SK-N-SH (cell line): ENCODE measurements around the gene CCDC15. TPM values are rescaled to one million over a fixed set of nuclear protein-coding genes. Genes with fewer than 3 reads are reported as not detected.

Experiments used
- CTCF ChIA-PET: fragments of 300-600, 350-600 bp; formaldehyde crosslinking; extraction: SDS; loops from one replicate; lab custom pipeline; 2021; lab: Yijun Ruan, JAX
- POLR2A ChIA-PET: fragments of 350-600 bp; sonication (Branson Sonifier 250); formaldehyde crosslinking; extraction: SDS; loops from one replicate; lab custom pipeline; 2020; ENCODE audit warnings: antibody characterized with exemption, inconsistent platforms; lab: Yijun Ruan, JAX
- DNase-seq: peaks from one replicate; pipeline ENCODE4 v3.0.0; 2012
- H2AFZ ChIP-seq: fragments of 200-600 bp; sonication (generic); 2 replicates; pipeline ENCODE4 v1.8.1; 2016; ENCODE audit warnings: antibody characterized with exemption, mild to moderate bottlenecking, low read depth
- H3F3A ChIP-seq: fragments of 200-600 bp; sonication (generic); replicated peaks from 2 replicates; pipeline ENCODE3; 2016; ENCODE audit warnings: antibody characterized with exemption, mild to moderate bottlenecking; ENCODE audit not compliant: insufficient read depth
- H3K27ac ChIP-seq, 2 experiments: fragments of 200-500 bp in 1 of 2; fragments of 200-600 bp in 1 of 2; sonication (Bioruptor generic) in 1 of 2; sonication (generic), shearing (Covaris generic) in 1 of 2; 2 replicates each; pipeline versions ENCODE4 v1.5.1 to v1.6.1; 2014 to 2016; ENCODE audit warnings: low read depth in 2 of 2, inconsistent platforms in 1 of 2, low read length in 1 of 2, mild to moderate bottlenecking in 1 of 2, mixed read lengths in 1 of 2
- H3K27me3 ChIP-seq: fragments of 200-600 bp; sonication (generic), shearing (Covaris generic); 2 replicates; pipeline ENCODE4 v1.6.1; 2016; ENCODE audit warnings: mixed run types; ENCODE audit not compliant: insufficient read depth
- H3K36me3 ChIP-seq, 2 experiments: fragments of 200-500 bp in 1 of 2; fragments of 200-600 bp in 1 of 2; sonication (Bioruptor generic) in 1 of 2; sonication (generic) in 1 of 2; replicated peaks in 1 of 2; 2 replicates each; pipeline versions ENCODE3 to v1.5.1; 2014 to 2016; ENCODE audit warnings: low read length in 1 of 2, mild to moderate bottlenecking in 1 of 2; ENCODE audit not compliant: insufficient read depth in 2 of 2, control insufficient read depth in 1 of 2
- H3K4me1 ChIP-seq, 2 experiments: fragments of 200-500 bp in 1 of 2; fragments of 200-600 bp in 1 of 2; sonication (Bioruptor generic) in 1 of 2; sonication (generic), shearing (Covaris generic) in 1 of 2; 2 replicates each; pipeline versions ENCODE4 v1.5.1 to v1.6.1; 2014 to 2016; ENCODE audit warnings: low read depth in 1 of 2, low read length in 1 of 2, mixed run types in 1 of 2; ENCODE audit not compliant: insufficient read depth in 2 of 2, control insufficient read depth in 1 of 2
- H3K4me2 ChIP-seq: fragments of 200-600 bp; sonication (generic), shearing (Covaris generic); 2 replicates; pipeline ENCODE4 v1.6.1; 2017; ENCODE audit warnings: mixed run types
- H3K4me3 ChIP-seq, 2 experiments: fragments of 200-500 bp in 1 of 2; fragments of 200-600 bp in 1 of 2; sonication (Bioruptor generic) in 1 of 2; sonication (generic), shearing (Covaris generic) in 1 of 2; 2 replicates each; pipeline versions ENCODE4 v1.5.1 to v1.8.1; 2014 to 2016; ENCODE audit warnings: low read depth in 2 of 2, inconsistent platforms in 1 of 2, low read length in 1 of 2, mild to moderate bottlenecking in 1 of 2, mixed read lengths in 1 of 2, moderate library complexity in 1 of 2
- H3K79me2 ChIP-seq: fragments of 200-600 bp; sonication (generic); 2 replicates; pipeline ENCODE4 v1.8.1; 2017; ENCODE audit warnings: mild to moderate bottlenecking; ENCODE audit not compliant: insufficient read depth
- H3K9ac ChIP-seq: fragments of 200-600 bp; sonication (generic); 2 replicates; pipeline ENCODE4 v1.6.1; 2017; ENCODE audit warnings: mixed run types
- H3K9me2 ChIP-seq: fragments of 200-600 bp; sonication (generic); 2 replicates; pipeline ENCODE4 v1.6.1; 2017; ENCODE audit warnings: mixed run types
- H3K9me3 ChIP-seq: fragments of 200-600 bp; sonication (generic); 2 replicates; pipeline ENCODE4 v1.6.1; 2017; ENCODE audit warnings: mixed run types, mild to moderate bottlenecking, moderate library complexity
- H4K20me1 ChIP-seq: fragments of 200-600 bp; sonication (generic); 2 replicates; pipeline ENCODE4 v1.6.1; 2017; ENCODE audit warnings: mild to moderate bottlenecking, mixed run types; ENCODE audit not compliant: insufficient read depth
- CHD2 ChIP-seq: fragments of 150-350 bp; IDR thresholded peaks from 2 replicates; pipeline ENCODE4 v1.6.1; 2018; ENCODE audit warnings: low read length; ENCODE audit not compliant: partially characterized antibody
- CTCF ChIP-seq: fragments of 200-600 bp; sonication (generic); IDR thresholded peaks from 2 replicates; pipeline ENCODE4 v1.6.1; 2017; ENCODE audit warnings: antibody characterized with exemption, mild to moderate bottlenecking, moderate library complexity
- ELF1 ChIP-seq: IDR thresholded peaks from 2 replicates; pipeline ENCODE4 v1.4.0; 2012
- EZH2phosphoT487 ChIP-seq: fragments of 200-600 bp; sonication (generic); IDR thresholded peaks from 2 replicates; pipeline ENCODE4 v1.6.1; 2017; ENCODE audit warnings: low read depth, mixed run types, mild to moderate bottlenecking, antibody characterized with exemption, moderate library complexity, borderline replicate concordance
- FOSL2 ChIP-seq: IDR thresholded peaks from 2 replicates; pipeline ENCODE4 v1.4.0; 2012; ENCODE audit warnings: low read depth, mild to moderate bottlenecking, moderate library complexity, borderline replicate concordance
- FOXJ3 ChIP-seq: sonication (generic); formaldehyde crosslinking; IDR thresholded peaks from 2 replicates; pipeline ENCODE4 v1.5.1; 2020; ENCODE audit warnings: mild to moderate bottlenecking, missing genetic modification reagents
- GABPA ChIP-seq: IDR thresholded peaks from 2 replicates; pipeline ENCODE4 v1.4.0; 2012; ENCODE audit warnings: low read depth, mild to moderate bottlenecking
- IRF3 ChIP-seq: fragments of 150-350 bp; IDR thresholded peaks from 2 replicates; pipeline ENCODE4 v1.6.1; 2016; ENCODE audit warnings: mild to moderate bottlenecking, low read depth, low read length
- NRF1 ChIP-seq: IDR thresholded peaks from 2 replicates; pipeline ENCODE4 v1.6.1; 2012; ENCODE audit warnings: low read depth, mild to moderate bottlenecking, low read length
- PBX3 ChIP-seq: IDR thresholded peaks from 2 replicates; pipeline ENCODE4; 2012
- POLR2AphosphoS5 ChIP-seq: IDR thresholded peaks from 2 replicates; pipeline ENCODE4 v1.6.1; 2012; ENCODE audit warnings: low read depth, low read length
- RCOR1 ChIP-seq: fragments of 150-350 bp; IDR thresholded peaks from 2 replicates; pipeline ENCODE4 v1.6.1; 2017; ENCODE audit warnings: antibody characterized with exemption, low read length
- RXRA ChIP-seq: IDR thresholded peaks from 2 replicates; pipeline ENCODE4 v1.4.0; 2012; ENCODE audit warnings: low read depth, mild to moderate bottlenecking, borderline replicate concordance
- SIN3A ChIP-seq: IDR thresholded peaks from 2 replicates; pipeline ENCODE4 v1.6.1; 2012; ENCODE audit warnings: low read depth, mild to moderate bottlenecking, low read length, moderate library complexity, borderline replicate concordance
- TEAD4 ChIP-seq: IDR thresholded peaks from 2 replicates; pipeline ENCODE4 v1.4.0; 2012; ENCODE audit warnings: mild to moderate bottlenecking, borderline replicate concordance; ENCODE audit not compliant: insufficient read depth
- USF1 ChIP-seq: IDR thresholded peaks from 2 replicates; pipeline ENCODE4 v1.4.0; 2012; ENCODE audit warnings: low read depth, borderline replicate concordance
- USF2 ChIP-seq: fragments of 150-350 bp; IDR thresholded peaks from 2 replicates; pipeline ENCODE4 v1.6.1; 2017; ENCODE audit warnings: antibody characterized with exemption, low read length, low read depth, borderline replicate concordance
- whole genome bisulfite sequencing: methylation state at CpG from one replicate; pipeline ENCODE4 v1.1.6; 2017; ENCODE audit warnings: low lambda C conversion rate; 5-methylcytosine and 5-hydroxymethylcytosine counted together
- polyA plus RNA-seq, 3 experiments: library from polyadenylated mRNA; depleted of rRNA; stranded (reverse); fragments of >200 nt; gene quantifications; 2 replicates each; pipeline ENCODE4 v1.2.3, GENCODE V29; 2012

Gene CCDC15
- polyA plus RNA-seq, 1 of the 3 experiments (the other 2 are of a cell fraction): 0.69 TPM

- TF ChIP-seq USF1: no peak
- TF ChIP-seq RCOR1: no peak
- TF ChIP-seq FOXJ3: no peak
- TF ChIP-seq CTCF: no peak
- no peak for TF ChIP-seq TEAD4
- no peak for TF ChIP-seq FOSL2
- TF ChIP-seq, all 33 proteins: peak for 0
Measured at GRCh38 chr11:124935548-124936514, 18.2 kb upstream of the CCDC15 start, which contains the start of gene HEPACAM (continued).

- Histone ChIP-seq H3K4me2 (no peak overlapping the region), H2AFZ (no peak overlapping the region), H3K9me3 (no peaks in the 10 kb centered on the region), H3K27ac (no peak overlapping the region), H3K9ac (no peak overlapping the region), H4K20me1 (no peaks in the 10 kb centered on the region), H3K36me3 (no peaks in the 10 kb centered on the region), H3K79me2 (no peaks in the 10 kb centered on the region), H3K9me2 (no peaks in the 10 kb centered on the region), H3K27me3 (no peaks in the 10 kb centered on the region), H3K4me1 (no peaks in the 10 kb centered on the region), H3K4me3 (no peak overlapping the region), H3F3A (no peaks in the 10 kb centered on the region)
- CTCF ChIA-PET: interaction anchor here (0.9 to 3.2 kb wide), 3 partner anchors 61 to 467 kb away, joined by 3 to 7 read pairs (median 3); no protein-coding TSS in a partner anchor
- WGBS: 33% methylated on average over 3 of the region's 3 CpGs
- POLR2A ChIA-PET: no interaction called here
- DNase-seq: no peak
- TF ChIP-seq CHD2 (no peak), USF1 (no peak), GABPA (no peak), IRF3 (no peak), FOXJ3 (no peak), ELF1 (no peak), PBX3 (no peak), USF2 (no peak), RXRA (no peak), SIN3A (no peak), POLR2AphosphoS5 (no peak), NRF1 (no peak), EZH2phosphoT487 (no peak)
Measured at GRCh38 chr11:124937336-124937935, 16.6 kb upstream of the CCDC15 start.
